DOHH2 (cell line): ENCODE data around the gene FOXN4.

Experiments used
- CTCF ChIP-seq: fragments of 200-600 bp; sonication (generic); IDR thresholded peaks from one replicate; pipeline ENCODE4 v1.5.1; 2014; ENCODE audit warnings: antibody characterized with exemption, mild to moderate bottlenecking, low read depth, low read length; ENCODE audit not compliant: poor library complexity, severe bottlenecking
- EZH2phosphoT487 ChIP-seq: fragments of 200-600 bp; sonication (generic); IDR thresholded peaks from 2 replicates; pipeline ENCODE4 v1.6.1; 2017; ENCODE audit warnings: borderline replicate concordance, mild to moderate bottlenecking, antibody characterized with exemption, low read length, moderate library complexity, mixed read lengths

DNA sequence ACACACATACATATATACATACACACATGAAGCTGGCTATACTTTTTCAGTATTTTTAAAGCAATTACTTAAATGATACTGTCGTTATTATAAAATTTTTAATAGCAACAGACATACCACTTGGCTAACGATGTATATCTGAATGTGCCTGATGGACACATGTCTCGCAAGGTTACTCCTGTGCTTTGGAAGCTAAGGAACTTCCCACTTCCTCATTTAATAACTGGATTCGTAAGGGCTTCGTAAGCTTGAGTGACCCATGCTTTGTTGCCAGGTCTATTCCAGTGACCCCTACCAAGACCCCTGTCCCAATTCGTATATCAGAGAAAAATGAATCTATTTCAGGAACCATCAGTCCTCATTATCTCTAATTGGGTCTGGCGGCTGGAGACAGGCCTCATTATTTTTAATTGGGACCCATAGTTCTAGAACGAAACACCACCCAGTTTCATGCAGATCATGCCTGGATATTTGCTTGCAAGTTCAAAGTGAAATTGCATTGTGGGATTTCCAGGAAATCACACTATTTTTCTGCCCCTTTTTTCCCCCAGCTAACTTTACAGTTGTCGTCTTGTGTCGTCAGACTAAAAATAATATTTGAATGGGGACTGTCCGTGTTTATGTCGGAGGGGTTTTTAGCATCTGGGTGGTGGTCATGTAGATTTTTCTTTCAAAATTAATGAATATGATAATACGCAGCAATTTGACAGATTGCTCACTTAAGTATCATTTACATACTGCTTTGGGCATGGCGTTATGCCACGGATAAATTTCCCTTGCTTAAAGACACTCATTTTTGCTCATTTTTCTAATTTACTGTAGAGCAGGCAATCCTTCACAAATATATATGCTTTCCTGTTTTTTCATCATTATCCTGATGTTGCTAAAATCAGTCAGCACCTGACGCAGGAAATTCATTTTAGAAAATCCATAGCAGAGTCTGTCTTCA, 21.5 kb upstream of the FOXN4 start:
- TF ChIP-seq CTCF = no peak
- TF ChIP-seq EZH2phosphoT487 = no peak
